Effector CD4-positive, alpha-beta T cell (primary cell): ENCODE data around the gene KMT2C.
"Not testable (repeated sequence)": the region's sequence is repeated elsewhere in the genome, so short reads cannot be mapped to it uniquely, and the experiment has no call there.

Source experiments
- DNase-seq: peaks from one replicate; pipeline ENCODE4 v3.0.0-alpha.2; 2020

Gene KMT2C

DNA sequence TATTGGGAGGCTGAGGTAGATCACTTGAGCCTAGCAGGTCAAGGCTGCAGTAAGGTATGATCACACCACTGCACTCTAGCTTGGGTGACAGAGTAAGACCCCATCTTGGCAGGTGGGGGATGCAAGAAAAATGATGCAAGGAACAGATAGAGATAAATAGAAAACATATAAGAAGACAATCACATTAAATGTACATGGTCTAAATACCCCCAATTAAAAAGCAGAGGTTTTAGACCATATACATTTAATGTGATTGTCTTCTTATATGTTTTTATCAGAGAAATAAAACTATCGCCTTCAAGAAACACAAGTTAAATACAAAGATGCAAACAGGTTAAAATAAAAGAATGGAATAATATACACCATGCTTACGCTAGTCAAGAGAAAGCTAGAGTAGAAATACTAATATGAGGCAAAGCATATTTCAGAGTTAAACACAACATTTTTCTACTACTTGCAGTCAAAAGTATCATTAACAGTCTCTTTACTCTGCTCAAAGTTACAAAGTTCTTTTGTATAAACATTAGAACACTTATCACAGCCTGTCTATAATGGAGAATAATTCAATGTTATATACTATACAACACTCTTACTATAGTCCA lies 136.2 kb downstream of the KMT2C start:
- DNase-seq: not testable (repeated sequence)

DNA sequence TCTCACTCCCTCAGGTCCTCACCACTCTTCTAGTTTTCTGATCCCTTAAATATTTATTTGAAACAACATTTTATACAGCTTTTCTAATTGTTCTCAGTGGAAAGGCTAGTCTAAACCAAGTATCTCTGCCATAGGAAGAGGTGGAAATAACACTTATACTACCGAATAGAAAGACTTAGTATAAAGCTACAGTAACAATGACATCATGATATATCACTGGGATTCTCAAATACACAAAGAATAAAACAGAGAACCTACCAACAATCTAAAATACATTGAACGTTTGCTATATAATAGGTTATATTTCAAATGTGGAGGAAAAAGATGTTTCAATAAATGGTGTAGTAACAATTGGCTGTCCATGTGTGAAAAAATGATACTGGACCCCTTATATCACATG lies 142.9 kb downstream of the KMT2C start:
- no peak for DNase-seq

DNA sequence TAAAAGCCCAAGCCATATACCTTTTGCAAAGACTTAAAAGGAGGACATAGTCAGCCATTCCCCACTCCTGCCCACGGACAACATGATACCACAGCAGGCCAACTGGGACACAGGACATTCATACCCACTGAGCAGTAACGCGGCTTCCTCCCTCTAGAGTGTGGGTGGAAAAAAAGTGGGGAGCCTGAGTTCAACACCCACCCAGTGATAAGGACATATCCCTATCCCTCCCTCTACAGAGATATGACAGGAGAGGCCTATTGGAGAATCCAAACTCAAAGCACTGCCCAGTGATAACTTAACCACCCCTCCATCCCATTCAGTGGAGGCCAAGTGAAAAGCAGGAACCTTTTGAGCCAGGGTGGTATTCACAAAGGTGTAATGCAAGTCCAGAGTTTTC lies 148.8 kb downstream of the KMT2C start:
- DNase-seq: not testable (repeated sequence)

DNA sequence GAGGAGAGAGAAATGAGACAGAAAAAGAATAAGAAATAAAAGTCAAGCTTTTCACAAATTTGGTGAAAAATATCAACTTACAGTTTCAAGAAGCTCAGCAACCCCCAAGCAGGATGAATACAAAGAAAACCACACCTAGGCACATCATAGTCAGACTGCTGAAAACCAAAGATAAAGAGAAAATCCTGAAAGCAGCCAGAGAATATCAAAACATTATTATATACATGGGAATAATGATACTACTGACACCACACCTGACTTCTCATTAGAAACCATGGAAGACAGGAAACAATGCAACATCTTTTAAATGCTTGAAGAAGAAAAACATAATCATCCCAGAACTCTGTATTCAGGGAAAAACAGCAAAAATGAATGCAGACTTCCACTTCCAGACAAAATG lies 149.6 kb downstream of the KMT2C start:
- DNase-seq: not testable (repeated sequence)

DNA sequence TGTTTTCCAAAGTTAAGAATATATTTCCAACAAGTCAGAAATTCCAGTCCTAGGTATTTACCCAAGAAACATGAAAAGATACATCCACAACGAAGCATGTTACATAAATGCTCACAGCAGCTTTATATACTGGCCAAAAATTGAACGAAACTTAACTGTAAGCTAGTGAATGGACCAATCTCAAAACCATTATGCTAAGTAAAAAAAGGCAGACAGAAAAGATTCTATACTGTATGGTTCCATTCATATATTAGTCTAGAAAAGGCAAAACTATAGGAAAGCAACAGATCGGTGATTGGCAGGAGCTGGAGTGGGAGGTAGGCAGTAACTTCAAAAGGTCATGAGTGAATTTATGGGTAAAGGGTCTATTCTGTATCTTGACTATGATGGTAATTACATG lies 150.8 kb downstream of the KMT2C start:
- DNase-seq: not testable (repeated sequence)

DNA sequence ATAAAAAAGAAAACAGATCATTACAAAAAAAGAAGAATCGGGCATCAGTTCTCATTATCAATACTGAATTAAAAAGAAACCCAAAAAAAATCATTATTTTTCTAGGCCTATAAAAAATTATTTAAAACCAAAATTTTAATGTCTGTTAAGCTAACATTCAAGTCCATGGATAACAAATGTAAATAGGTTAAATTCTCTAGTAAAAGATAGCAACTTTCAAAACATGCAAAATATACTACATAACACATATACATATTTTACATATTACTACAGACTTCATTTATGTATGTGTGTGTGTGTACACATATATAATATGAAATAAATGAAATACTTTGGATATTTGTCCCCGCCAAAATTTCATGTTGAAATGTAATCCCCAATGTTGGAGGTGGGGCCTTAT lies 158.1 kb downstream of the KMT2C start:
- DNase-seq: not testable (repeated sequence)

DNA sequence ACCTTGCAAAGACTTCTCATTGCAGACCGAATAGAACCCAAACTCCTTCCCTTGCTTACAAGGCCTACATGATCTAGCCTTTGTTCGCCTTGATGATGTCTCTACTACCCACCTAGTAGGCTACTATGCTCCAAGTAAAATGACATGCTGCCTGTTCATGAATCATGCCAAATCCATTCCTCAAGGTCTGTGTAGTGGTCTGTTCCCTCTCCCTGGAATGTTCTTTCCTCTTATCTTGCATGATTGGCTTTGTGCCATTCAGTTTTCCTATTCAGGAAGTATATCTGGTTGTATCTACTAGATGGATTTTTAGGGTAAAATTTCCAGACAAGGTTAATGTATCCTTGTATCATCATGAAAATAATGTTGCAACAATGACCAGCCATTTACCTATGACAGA lies 165.4 kb downstream of the KMT2C start:
- not testable (repeated sequence) for DNase-seq

DNA sequence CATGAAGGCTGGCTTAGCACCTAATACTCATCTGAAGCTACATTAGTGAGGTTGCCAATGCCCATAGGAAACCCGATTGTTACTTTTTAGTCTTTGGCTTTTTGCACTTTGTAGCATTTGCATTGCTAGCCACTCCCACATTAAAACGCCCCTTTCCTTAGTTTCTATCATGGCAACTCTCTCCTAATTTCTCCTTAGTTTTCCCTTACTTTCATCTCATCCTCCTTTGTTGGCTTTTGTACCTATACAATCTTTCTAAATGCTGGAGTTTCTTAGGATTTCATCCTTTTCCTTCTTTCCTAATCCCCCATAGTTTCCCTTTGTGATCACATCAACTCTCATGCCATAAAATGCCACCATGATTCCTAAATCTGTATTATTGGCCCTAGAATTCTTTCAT lies 168.9 kb downstream of the KMT2C start:
- DNase-seq: not testable (repeated sequence)

DNA sequence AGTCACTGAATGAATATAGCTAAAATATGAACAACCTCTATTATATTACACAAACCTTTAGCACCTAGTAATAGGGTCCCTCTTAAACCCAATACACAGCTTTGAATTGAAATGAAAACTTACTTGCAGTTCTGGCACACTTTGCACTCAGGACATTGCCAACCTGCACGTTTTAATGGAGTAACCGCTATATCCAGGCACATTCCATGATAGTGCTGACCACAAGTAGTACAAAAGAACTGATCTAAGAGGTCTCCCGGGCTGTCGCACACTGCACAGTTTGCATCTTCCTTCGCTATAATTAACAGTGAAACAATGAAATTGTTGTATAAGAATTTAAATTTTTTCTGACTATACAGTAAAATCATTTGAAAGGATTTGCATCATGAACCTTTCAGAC lies 170.9 kb downstream of the KMT2C start:
- not testable (repeated sequence) for DNase-seq

DNA sequence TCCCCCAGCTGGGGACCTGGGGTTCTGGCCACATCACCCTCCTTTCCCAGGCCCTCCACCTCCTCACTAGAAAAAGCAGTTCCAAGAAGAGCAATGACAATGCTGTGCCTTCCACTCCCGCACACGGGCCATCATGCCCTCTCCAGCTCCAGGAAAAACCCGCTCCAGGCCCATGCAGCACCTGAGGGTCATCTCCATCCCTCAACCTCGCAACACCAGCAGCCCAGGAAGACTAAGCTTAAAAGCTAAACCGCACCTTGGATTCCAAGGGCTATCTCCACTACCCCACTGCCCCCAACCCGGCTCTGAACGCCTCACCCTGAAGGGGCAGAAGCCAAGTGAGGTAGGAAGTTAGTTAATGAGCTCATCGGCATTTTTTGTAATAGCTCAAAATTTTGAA lies 173.7 kb downstream of the KMT2C start:
- not testable (repeated sequence) for DNase-seq

DNA sequence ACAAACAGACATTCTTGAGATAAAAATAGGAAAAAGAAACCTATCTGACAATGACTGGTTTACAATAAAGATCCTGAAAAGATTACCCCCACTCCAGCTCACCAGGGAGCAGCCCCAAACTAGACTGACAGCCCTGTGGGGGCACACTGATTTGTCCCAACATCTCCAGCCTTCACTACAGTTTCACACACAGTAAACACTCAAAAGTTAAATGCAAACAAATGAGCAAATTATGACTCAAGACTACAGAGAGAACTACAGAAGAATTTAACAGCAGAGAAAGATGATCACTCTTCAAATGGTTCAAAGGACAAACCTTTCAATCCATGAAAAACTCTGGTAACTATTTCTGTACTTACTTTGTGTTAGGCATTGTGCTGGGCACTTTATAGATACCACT lies 176.2 kb downstream of the KMT2C start:
- DNase-seq: not testable (repeated sequence)

DNA sequence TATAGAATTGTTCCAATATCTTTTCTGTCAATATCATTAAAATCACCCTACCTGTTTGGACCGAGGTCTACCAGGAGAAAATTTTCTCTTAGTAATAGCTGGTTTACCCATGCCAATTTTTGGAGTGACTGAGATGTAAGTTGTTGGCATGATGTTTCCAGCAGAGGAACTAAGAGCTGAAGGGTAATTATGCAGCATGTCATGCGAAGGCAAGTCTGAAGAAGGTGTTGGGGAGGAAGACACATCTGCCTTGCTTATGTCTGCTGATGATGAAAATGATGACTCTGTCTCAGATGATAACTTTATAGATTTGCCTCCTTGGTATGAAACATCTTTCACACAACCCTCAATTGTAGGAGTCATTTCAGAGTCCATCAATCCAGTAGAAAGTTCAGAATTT lies 188.0 kb downstream of the KMT2C start:
- DNase-seq: not testable (repeated sequence)

DNA sequence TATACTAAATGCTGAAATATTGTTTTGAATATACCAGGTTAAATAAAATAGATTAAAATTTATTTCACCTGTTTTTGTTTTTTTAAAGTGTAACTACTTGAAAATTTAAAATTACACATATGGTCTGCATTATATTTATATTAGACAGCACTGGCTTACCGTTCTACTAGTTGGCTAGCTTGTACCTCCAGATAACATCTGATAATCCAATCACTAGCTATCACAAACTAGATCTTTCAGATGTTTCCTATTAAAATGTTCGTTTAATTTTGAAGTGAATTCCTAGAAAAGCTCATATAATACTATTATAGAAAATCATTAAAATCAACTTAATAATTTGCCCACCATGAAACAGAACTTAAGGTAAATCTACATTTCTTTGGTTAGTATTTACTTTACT lies 190.4 kb downstream of the KMT2C start:
- DNase-seq: not testable (repeated sequence)

DNA sequence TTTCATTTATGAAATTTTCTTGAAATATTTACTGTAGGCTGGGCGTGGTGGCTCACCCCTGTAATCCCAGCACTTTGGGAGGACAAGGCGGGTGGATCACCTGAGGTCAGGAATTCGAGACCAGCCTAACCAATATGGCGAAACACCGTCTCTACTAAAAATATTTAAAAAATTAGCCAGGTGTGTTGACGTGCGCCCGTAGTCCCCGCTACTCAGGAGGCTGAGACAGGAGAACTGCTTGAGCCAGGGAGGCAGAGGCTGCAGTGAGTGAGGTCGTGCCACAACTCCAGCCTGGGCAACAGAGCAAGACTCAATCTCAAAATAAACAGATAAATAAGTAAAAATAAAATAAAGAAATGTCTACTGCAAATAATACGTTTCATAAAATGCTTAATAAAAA lies 192.3 kb downstream of the KMT2C start:
- DNase-seq: not testable (repeated sequence)

DNA sequence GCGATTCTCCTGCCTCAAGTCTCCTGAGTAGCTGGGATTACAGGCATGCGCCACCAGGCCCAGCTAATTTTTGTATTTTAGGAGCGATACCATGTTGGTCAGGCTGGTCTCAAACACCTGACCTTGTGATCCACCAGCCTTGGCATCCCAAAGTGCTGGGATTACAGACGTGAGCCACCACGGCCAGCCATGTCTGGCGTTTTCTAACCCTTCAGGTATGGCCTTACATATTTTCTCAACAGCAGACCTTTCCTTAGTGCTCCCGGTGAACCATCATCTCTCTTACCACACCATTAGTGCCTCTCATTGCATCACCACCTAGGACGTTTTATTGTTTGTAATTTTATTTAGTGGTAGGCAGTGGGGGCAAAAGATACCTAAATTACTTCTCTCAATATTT lies 194.5 kb downstream of the KMT2C start:
- DNase-seq: not testable (repeated sequence)

DNA sequence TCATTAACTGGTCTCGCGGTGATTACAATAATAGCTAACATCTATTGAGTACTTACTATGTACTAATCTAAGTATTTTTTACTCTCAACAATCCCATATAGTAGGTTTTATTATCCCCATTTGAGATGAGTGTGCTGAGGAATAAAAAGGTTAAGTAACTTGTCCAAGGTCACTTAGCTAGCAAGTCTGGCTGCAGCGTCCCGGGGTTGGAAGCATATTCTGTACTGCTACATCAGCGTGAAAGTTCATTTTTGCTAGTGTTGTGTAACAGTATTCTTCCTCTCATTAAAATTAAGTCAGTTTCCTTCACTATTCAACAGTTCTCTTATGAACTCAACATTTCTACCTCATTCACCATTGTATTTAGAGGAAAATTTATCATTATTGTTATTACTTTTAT lies 199.5 kb downstream of the KMT2C start:
- not testable (repeated sequence) for DNase-seq

DNA sequence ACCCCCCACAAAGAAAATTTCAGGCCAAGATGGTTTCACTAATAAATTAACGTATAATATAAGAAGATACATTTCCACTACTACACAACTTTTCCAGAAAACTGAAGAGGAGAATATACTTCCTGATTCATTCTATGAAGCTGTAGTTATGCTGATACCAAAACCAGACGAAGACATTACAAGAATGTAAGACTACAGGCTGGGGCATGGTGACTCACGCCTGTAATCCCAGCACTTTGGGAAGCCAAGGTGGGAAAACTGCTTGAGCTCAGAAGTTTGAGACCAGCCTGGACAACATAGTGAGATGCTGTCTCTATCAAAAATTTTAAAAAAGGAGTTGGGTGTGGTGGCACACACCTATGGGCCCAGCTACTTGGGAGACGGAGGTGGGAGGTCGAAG lies 201.4 kb downstream of the KMT2C start:
- DNase-seq: not testable (repeated sequence)

DNA sequence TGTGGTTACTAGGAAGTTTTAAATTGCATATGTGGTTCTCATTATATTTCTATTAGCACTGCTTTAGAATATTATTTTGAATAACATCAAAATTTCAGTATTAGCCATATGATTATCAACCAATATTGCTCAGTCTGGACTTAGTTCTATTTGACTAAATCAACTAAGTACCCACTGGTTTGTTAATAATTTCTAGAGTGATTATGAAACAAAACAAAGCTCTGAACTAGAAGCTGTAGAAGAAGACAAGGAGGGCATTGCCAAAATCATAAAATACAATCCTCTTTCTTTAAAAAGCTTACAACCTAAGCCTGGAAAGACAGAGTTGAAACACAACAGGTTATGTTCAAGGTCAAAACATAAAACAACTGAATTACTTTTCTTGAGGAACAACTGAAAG lies 204.7 kb downstream of the KMT2C start:
- DNase-seq: no peak

DNA sequence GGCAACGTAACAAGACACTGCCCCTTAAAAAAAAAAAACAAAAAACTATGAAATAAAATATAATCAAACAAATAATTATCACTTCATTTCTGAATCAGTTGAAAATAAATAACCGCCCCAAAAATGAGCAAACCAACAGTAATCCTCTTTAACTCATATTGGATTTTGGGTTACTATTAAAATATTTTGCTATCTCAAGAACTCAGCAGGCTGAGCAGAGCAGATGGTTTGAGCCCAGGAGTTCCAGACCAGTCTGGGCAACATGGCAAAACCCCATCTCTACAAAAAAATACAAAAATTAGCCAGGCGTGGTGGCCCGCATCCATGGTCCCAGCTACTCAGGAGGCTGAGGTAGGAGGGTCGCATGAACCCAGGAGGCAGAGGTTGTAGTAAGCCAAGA lies 216.2 kb downstream of the KMT2C start:
- DNase-seq: not testable (repeated sequence)

DNA sequence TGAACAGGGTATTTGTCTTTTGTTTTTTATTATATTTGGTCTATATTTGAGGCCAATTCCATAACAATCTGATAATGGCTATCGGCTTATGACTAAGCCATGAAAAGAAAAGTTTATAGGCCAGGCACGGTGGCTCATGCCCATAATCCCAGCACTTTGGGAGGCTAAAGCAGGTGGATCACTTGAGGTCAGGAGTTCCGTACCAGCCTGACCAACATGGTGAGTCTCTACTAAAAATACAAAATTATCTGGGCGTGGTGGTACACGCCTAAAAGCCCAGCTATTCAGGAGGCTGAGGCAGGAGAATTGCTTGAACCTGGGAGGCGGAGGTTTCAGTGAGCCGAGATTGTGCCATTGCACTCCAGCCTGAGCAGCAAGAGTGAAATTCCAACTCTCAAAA lies 227.0 kb downstream of the KMT2C start:
- DNase-seq: not testable (repeated sequence)

DNA sequence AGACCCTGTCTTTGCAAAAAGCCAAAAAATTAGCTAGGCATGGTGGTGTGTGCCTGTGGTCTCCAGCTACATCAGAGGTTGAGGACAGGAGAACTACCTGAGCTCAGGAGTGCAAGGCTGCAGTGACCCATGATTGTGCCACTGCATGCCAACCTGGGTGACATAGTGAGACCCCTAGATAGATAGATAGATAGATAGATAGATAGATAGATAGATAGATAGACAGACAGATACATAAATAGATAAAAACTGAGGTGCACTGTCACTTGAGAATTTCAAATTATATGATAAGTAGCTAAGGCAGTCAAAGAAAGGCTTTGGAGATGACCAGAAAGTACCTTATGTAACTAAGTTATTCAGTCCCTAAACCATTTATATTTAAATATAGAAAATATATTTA lies 231.4 kb downstream of the KMT2C start:
- DNase-seq: not testable (repeated sequence)

DNA sequence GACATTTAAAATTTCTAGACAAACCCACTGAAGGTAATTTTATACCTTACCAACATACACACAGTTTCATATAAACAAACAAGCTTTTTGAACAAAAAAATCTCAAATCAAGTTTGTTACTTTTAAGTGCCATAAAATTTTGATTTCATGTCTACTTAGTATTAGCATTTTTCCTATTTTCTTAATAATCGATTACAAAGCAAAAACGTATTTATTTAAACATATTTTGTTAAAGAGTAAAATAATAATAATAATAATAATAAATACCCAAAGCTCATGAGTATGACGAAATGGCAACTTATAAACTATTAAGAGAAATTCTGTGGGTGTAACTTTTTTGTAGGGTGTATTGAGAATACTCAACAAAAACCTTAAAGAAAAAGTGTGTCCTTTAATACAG lies 232.7 kb downstream of the KMT2C start:
- no peak for DNase-seq

DNA sequence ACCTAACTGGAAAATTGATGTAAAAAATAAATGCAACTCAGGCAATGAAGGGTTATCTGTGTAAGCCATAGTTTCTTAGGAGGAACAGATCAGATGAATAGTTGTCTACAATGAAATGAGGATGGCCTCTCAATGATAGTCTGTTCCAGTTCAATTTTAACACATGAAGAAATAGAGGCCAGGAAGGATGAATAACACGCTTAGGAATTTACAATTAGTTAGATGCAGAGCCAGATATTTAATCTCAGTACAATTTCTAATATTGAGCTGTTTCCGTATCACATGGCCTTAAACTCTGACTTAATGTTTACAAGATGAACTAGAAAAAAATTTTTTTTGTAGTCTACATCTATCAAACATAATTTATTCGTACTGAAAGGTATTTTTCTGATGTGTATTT lies 233.7 kb downstream of the KMT2C start:
- DNase-seq: no peak

DNA sequence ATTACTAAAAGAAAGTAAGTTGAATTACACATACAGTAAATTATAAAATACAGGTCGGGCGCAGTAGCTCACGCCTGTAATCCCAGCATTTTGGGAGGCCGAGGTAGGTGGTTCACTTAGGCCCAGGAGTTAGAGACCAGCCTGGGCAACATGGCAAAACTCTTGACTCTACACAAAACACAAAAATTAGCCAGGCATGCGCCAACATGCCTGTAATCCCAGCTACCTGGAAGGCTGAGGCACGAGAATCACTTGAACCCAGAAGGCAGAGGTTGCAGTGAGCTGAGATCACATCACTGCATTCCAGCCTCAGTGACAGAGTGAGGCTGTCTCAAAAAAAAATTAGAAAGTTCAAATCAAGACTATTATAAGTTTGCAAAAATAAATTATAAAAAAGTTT lies 235.4 kb downstream of the KMT2C start:
- no peak for DNase-seq

DNA sequence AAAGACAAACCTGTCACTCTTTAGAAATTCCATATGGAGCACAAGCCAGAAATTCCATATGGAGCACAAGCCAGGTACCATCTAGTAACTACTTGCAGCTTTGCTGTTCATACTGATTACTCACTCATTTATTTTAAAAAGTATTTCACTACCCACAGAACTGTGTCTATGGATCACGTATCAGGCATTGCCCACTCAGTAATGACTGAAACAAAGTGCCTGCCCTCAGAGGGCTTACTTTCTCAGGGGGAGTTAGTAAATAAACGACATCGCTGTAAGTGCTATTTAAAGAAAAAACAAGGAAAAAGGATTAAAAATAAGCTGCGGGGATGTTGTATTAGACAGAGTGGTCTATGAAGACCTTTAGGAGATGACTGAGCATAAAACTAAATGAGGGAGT lies 239.4 kb downstream of the KMT2C start:
- no peak for DNase-seq
